HL-60 (cell line): ENCODE data around the gene TSSK2.

Experiments
- DNase-seq, 2 experiments: peaks; one replicate each; pipeline ENCODE4 v3.0.0-alpha.2; 2010 to 2020; ENCODE audit warnings: low read depth in 1 of 2, low spot score in 1 of 2
- H3K27ac ChIP-seq: fragments of 250-450 bp; sonication (Bioruptor Pico); replicated peaks from 2 replicates; pipeline ENCODE4 v1.5.1; 2020; ENCODE audit warnings: mild to moderate bottlenecking, moderate library complexity
- H3K27me3 ChIP-seq: fragments of 250-450 bp; sonication (Bioruptor Pico); 2 replicates; pipeline ENCODE4 v1.5.1; 2021; ENCODE audit warnings: mild to moderate bottlenecking, moderate library complexity; ENCODE audit not compliant: insufficient read depth, poor library complexity, severe bottlenecking
- H3K4me3 ChIP-seq: replicated peaks from 2 replicates; pipeline ENCODE4 v1.5.1; 2011; ENCODE audit warnings: mild to moderate bottlenecking, control low read depth, low read length; ENCODE audit not compliant: insufficient read depth
- GABPA ChIP-seq: IDR thresholded peaks from 2 replicates; pipeline ENCODE4 v1.6.1; 2012; ENCODE audit warnings: low read depth
- POLR2AphosphoS5 ChIP-seq: IDR thresholded peaks from 2 replicates; pipeline ENCODE4 v1.6.1; 2012; ENCODE audit warnings: low read depth
- SPI1 ChIP-seq: IDR thresholded peaks from 2 replicates; pipeline ENCODE4 v1.6.1; 2012; ENCODE audit warnings: low read depth, mild to moderate bottlenecking, borderline replicate concordance
- TF ChIP-seq, protein P1 (sequence below): IDR thresholded peaks from one replicate; pipeline ENCODE4 v1.5.1; 2011; ENCODE audit warnings: low read length, control low read depth, inconsistent platforms; ENCODE audit not compliant: insufficient read depth
- TF ChIP-seq, protein P2 (sequence below): IDR thresholded peaks from 2 replicates; pipeline ENCODE4 v1.6.1; 2012; ENCODE audit warnings: low read depth; ENCODE audit not compliant: insufficient replicate concordance

The TSSK2 gene

DNA sequence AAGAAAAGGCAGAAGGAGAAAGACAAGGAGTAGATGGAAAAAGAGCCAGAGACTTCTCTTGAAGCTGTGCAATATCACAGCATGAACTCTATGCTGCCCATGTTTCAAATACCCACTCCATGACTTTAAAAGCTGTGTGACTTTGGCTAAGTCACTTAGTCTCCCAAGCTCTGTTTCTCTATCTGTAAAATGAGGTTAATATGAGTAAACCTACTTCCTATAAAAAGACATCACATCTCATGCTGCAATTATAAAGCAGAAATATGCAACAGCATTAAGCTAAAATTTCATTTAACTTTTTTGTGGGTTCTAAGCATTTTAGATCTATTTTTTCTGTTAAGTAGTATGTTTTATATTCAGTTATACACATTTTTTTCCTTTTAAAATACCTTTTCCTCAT is 20.5 kb upstream of the TSSK2 start:
- Histone ChIP-seq H3K4me3 (no peak overlapping the region), H3K27me3 (no peaks in the 10 kb centered on the region), H3K27ac (peak overlapping the region; percentile 81)
- DNase-seq, result no peak
- TF ChIP-seq, protein P1, sequence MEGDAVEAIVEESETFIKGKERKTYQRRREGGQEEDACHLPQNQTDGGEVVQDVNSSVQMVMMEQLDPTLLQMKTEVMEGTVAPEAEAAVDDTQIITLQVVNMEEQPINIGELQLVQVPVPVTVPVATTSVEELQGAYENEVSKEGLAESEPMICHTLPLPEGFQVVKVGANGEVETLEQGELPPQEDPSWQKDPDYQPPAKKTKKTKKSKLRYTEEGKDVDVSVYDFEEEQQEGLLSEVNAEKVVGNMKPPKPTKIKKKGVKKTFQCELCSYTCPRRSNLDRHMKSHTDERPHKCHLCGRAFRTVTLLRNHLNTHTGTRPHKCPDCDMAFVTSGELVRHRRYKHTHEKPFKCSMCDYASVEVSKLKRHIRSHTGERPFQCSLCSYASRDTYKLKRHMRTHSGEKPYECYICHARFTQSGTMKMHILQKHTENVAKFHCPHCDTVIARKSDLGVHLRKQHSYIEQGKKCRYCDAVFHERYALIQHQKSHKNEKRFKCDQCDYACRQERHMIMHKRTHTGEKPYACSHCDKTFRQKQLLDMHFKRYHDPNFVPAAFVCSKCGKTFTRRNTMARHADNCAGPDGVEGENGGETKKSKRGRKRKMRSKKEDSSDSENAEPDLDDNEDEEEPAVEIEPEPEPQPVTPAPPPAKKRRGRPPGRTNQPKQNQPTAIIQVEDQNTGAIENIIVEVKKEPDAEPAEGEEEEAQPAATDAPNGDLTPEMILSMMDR, result no peak
- TF ChIP-seq GABPA (no peak), SPI1 (no peak), POLR2AphosphoS5 (no peak)
- TF ChIP-seq, protein P2, sequence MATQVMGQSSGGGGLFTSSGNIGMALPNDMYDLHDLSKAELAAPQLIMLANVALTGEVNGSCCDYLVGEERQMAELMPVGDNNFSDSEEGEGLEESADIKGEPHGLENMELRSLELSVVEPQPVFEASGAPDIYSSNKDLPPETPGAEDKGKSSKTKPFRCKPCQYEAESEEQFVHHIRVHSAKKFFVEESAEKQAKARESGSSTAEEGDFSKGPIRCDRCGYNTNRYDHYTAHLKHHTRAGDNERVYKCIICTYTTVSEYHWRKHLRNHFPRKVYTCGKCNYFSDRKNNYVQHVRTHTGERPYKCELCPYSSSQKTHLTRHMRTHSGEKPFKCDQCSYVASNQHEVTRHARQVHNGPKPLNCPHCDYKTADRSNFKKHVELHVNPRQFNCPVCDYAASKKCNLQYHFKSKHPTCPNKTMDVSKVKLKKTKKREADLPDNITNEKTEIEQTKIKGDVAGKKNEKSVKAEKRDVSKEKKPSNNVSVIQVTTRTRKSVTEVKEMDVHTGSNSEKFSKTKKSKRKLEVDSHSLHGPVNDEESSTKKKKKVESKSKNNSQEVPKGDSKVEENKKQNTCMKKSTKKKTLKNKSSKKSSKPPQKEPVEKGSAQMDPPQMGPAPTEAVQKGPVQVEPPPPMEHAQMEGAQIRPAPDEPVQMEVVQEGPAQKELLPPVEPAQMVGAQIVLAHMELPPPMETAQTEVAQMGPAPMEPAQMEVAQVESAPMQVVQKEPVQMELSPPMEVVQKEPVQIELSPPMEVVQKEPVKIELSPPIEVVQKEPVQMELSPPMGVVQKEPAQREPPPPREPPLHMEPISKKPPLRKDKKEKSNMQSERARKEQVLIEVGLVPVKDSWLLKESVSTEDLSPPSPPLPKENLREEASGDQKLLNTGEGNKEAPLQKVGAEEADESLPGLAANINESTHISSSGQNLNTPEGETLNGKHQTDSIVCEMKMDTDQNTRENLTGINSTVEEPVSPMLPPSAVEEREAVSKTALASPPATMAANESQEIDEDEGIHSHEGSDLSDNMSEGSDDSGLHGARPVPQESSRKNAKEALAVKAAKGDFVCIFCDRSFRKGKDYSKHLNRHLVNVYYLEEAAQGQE, result no peak

DNA sequence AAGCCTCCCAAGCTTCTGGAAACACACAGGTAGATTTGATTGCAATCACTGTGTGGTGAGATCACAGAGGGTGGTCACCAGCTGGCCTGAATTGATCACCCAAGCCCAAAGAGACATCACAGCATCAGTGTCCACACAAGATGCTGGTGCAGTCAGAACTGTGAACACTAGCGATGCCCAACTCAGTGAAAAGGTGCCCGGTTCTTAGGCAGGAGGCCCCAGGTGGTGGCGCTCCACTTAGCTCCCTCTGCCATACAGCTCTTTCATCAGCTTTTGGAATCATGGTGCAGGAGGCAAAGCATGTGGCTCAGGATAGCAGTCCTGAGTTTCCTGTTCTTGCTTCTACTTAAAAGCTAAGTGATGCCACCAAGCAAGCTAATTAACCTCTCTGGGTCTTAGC is 20.0 kb upstream of the TSSK2 start:
- no peak overlapping the region for H3K4me3 ChIP-seq
- TF ChIP-seq SPI1, result no peak
- no peak for TF ChIP-seq GABPA
- TF ChIP-seq, protein P2, result no peak
- no peak for TF ChIP-seq POLR2AphosphoS5
- TF ChIP-seq, protein P1, result no peak

DNA sequence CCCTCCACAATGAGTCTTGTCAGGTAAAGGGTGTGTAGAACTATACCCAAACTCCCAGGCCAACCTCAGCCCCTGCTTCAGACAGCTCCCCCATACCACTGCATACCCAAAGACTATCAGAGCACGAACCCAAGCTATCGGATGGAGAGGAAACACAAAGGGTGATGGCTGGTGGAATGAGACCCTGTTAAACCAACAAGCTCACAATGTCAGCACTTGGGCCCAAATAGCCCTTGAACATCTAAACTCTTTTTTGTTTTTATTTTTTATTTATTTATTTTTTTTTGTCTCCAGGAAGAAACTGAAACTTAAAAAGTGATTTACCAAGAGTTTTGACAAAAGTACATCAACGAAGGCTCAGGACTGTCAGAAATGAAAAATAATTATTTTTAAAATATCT is 19.5 kb upstream of the TSSK2 start:
- no peak for TF ChIP-seq SPI1
- no peak for TF ChIP-seq POLR2AphosphoS5
- TF ChIP-seq, protein P2, result no peak
- TF ChIP-seq, protein P1, result no peak
- DNase-seq, result no peak
- Histone ChIP-seq H3K4me3 (no peak overlapping the region), H3K27me3 (no peaks in the 10 kb centered on the region), H3K27ac (peak overlapping the region; percentile 81)

More for the DNA sequence above, 20.0 kb upstream of the TSSK2 start:
- no peak for DNase-seq
- Histone ChIP-seq H3K27me3 (no peaks in the 10 kb centered on the region), H3K27ac (peak overlapping the region; percentile 81)
